NCI-H524 (cell line): Measurements from ENCODE around the gene ROM1.
"Not testable (repeated sequence)": the region's sequence is repeated elsewhere in the genome, so short reads cannot be mapped to it uniquely, and the experiment has no call there.

Experiments
- DNase-seq, 2 experiments: peaks; one replicate each; lab custom pipeline; 2025; lab: John Stamatoyannopoulos, UW

The ROM1 gene, protein sequence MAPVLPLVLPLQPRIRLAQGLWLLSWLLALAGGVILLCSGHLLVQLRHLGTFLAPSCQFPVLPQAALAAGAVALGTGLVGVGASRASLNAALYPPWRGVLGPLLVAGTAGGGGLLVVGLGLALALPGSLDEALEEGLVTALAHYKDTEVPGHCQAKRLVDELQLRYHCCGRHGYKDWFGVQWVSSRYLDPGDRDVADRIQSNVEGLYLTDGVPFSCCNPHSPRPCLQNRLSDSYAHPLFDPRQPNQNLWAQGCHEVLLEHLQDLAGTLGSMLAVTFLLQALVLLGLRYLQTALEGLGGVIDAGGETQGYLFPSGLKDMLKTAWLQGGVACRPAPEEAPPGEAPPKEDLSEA

DNA sequence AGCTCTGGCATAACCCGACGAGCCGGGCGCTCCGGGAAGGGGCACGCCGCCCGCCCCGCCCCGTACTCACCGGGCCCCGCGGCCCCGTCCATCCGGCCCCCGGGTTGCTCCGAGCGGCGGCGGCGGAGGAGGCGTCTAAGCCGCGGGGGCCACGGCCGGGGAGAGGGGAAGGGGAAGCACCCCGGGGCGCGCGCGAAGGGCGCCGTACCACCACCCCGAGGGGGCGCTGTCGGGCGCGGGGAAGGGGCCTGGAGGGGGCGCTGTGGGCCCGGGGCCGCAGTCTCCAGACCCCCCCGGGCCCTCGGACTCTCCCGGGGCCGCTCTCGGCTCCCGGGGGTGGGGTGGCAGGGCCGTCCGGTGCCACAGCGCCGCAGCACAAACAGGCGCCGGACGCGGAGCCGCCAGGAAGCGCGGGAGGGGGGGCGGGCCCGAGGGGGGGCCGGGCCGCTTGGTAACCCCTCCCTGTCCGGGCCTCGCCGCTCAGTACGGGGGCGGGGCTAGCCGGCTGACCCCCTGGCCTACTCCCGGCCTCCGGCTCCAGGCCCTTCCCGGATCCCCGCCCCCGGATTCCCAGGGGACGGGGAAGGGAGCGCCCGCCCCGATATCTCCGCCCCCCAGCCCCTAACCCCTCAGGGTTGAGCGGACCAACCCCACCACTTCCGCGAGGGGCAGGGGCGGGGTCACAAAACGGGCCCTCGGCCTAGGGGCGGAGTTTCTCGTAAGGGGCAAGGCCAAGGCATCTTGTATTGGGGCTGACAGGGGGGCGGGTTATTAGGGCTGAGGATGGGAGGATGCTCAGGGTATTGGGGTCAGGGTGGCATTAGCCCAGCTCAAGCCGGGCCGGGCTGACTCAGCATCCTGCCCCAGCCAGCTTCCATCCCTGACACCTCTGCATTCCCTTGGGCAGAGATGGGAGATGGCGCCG lies at the start of gene ROM1, which contains the start of gene EML3:
ROM1 (plus strand) TSS at position 892 of the 925 bp plus-strand sequence; CDS start at position 917, 25 bp downstream.
EML3 (minus strand) TSS at position 410 of the 925 bp plus-strand sequence; CDS start at position 92, 318 bp downstream.
- DNase-seq = peak; percentile 55 to 72

DNA sequence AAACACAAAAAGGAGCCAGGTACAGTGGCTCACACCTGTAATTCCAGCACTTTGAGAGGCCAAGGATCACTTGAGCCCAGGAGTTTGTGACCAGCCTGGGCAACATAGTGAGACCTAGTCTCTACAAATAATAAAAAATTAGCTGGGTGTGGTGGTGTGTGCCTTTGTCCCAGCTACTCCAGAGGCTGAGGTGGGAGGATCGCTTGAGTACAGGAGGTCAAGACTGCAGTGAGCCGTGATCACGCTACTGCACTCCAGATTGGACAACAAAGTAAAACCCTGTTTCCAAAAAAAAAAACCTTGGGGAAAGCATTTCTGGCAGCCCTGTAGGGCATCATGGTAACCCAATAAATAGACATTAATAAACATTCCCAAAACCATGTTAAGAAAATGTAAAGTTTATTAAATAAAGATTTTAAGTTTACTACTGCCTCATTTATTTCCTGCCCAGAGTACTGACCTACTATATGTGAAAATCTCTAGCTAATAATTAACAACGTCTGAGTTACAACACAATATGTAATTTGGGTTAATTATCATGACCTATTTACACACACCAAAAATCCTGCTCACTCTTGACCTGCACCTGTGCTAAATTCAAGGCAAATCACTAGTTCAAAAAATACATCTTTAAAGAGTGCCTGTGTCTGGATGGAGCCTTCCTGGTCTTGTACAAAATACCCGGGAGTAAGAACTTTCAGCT lies 47.8 kb upstream of the ROM1 start:
- DNase-seq = no peak

DNA sequence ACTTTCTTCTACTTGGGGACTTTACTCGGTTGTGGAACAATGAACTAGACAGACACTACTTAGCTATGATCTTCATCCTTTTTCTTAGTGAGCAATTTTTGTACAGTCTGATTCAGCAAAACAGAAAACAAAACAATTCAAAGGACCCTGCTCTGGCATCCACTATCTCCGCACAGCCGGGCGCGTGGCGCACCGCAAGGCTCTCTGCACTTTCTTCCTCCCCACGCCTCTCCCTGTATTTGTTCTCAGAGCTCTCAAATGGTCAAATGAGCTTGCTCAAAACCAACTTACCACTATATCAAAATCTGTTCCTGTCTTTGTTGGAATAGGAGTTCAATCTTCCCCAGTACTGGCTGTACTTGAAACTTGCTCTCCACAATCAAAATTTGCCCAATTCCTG lies 46.8 kb upstream of the ROM1 start:
- no peak for DNase-seq

DNA sequence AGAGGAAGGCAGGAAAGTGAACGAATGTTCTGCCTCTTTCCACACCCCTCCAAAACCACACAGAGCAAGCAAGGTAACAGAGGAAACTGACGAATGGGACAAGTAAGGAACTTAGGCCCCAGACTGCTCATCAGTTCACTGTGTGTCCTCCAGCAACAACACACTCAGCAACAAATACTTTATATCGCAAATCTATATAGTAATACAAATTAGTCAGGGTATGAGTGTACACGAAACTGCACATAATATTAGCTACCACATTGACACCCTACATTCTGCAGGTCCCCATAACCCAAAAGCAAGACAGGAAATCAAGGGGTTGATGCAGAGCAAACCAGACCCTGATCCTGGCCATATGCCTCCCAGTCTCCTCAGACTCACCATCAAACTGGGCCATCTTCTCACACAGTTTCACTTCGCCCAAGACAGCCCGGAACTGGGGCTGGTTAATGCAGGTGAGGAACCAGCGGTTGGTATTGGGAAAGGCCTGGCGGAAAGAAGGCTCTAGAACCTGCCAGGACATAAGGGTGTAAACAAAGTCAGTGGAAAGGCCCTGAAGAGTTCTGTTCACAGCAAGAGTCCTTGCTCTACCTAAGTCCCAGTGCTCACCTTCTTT lies 45.9 kb upstream of the ROM1 start:
- no peak for DNase-seq

DNA sequence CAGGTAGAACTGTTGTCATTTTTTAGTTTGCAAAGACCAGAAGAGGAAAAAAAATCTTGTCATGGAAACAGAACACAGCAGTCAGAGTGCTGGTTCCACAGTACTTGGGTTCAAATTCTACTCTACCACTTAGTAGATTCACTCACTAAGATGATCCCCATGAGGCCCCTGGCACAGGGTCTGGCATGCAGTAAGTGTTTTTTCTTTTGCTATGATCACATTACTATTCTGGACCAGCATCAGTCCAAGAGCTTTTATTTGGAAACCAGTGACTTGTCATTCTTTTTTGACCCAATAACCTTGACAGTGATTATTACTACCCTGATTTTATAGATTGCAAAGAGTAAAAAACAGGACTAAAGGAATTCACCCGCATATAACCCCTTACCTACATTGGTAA lies 43.4 kb upstream of the ROM1 start:
- DNase-seq = no peak

DNA sequence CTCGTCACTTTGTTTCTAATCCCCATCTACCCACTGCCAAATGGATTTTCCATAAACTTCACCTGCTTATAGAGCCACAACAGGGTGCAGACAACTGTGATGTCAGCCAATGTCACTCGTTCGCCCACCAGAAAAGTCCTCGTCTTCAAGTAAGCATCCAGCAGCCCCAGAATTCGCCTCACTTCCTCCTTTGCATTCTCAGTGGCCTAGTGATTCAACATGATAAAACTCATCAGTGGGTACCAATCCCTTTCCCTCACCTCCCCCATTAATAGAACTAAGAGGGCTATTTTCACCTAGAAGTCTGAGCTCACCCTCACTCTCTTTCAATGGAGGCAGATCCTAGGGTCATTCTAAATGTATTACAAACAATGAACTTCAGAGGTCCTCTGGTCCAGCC lies 42.2 kb upstream of the ROM1 start:
- DNase-seq = not testable (repeated sequence)

DNA sequence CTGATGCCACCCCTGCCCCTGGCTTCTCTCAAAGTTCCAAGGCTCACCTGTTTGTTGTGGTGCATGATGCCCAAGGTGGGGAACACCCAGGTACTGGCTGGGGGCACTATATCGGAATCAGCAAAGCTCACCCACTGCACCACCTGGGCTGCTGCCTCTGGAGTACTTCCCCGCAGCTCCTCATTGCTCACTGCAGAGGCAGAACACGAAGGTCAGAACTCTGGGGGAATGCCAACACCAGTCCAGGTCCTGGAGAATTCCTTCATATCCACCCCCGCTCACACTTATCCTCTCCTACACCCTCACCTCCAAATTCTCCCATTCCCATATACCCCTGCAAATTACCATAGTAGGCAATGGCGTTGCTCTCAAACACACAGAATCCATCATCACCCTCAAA lies 41.6 kb upstream of the ROM1 start:
- not testable (repeated sequence) for DNase-seq

DNA sequence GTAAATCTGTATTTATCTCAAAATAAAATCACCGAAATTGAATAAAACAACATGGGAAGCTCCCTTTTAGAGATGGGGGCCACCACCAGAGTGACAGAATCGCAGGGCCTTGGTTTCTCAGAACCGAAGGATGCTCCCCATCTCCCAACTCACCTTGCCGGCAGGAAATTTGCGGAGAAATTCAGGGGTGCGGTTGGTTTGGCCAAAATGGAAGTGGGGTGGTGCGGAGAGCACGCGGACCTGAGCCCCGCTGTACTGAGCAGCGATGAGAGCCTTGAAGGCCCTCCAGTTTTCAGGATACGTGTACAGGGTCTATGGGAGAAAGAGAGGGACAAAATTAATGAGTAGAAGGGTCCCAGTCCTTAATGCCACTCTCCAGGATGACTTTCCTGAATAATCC lies 40.6 kb upstream of the ROM1 start:
- no peak for DNase-seq

DNA sequence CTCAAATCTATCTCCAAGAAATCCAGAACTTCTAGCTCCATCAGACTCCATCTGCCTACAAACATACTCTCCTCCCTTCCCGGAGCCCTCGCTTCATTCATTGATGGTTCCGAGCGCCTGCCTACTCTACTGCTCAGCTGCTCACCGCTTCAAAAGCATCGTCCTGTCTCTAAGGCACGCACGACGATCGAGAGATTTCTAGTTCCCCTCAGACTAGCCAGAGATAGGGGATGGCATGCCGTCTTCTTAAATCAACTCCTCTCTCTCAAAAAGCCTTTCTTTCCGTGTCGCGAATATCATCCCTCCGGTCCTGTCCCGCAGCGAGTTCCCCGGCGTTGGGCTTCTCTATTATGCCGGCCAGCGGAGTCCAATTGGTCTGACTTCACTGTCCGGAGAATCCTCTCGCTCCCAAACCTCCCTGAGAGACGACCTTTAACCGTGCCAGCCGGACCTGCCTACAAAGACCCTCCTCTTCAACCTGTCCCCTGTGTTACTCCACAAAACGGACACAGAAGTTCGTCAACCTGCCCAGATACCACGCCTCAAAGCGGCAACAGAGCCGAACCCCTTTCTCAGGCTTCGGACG lies 40.0 kb upstream of the ROM1 start:
- peak in 1 of 2 experiments; percentile 37 for DNase-seq

DNA sequence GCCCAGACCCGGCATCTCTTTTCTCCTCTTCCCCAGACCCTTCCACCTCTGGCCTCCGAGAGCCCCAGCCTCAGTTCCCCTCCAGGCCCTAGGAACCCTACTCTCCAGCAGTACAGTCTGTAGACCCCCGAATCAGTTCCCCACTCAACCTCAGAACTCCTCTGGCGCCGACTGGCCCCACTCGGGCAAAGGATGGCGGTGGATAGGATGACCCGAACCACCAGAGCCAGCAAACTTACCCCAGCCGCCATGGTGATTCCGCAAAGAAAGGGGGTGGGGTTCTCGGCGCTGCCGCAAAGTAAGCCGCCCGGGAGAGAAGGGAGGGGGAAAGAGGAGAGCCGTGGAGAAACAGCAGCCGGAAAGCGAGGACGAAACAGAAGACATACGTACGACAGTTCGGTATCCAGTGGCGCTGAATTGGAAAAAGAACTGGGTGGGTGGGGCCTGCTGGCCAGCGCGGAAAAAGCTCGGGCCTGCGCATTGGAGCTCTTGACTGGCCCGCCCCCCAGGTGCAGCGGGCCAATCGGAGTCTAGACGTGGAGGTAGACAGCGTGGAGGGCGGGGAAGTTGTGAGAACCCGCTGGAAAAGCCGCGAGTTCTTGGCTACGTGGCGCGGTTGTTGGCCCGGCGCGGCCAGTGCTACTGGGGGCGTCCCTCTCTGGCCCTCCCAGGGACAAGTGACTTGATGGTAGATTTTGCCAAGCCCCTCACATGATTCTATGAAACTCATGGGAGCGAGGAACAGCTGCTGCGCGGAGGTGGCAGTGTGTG lies 39.3 kb upstream of the ROM1 start, which contains the start of gene EEF1G:
EEF1G (minus strand) TSS at position 300 of the 771 bp plus-strand sequence; CDS start at position 251, 49 bp downstream.
- peak; percentile 97 to 99 for DNase-seq

DNA sequence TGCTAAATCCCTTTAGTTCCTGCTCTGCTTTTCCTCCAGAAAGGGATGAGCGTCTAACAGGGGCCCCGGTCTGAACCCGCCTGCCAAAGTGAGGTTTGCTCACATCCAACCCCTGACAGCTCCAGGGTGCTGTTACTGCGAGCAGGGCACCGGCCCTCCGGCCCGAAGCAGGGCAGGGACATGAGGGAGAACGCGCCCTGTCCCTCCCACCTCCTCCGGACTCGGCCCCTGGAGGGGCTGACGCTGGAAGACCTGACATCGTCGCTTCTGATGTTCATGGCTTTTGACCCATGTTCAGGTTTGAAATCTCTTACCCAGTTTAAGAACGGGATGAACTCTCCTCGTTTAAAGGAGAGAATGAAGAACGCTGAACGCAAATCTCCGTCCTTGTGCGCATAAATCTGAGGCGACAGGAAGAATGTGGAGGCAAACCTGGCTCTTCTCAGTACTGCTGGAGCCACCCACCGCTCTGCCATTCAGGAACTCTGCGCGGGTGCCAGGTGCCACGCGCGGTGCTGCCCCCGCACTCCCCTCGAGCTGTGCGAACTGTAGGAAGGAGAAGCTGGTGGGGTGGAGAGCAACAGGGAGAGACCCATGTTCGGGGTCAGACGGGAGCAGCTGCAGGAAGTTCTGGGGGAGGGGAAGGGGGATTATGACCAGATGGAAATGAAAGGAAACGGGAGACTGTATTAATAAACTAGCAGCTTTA lies 38.5 kb upstream of the ROM1 start:
- DNase-seq = peak in 1 of 2 experiments; percentile 73

DNA sequence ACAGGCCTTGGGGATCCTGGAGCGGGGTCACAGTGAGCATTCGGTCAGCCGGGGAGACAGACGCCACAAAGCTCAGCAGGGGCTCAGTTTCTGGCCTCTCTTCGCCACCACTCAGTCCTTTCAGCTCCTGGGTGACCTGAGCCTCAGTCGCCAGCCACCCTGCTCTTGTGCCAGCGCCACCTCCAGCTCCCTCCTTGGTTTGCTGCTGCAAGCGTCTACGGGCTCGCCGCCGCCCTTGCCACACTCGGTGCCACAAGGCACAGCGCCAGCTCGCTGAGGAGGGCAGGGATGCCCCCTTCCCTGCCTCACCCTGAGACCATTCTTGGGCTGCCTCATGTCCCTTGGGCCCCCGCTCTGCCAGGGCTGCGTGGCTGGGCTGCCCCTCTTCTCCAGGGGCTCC lies 37.9 kb upstream of the ROM1 start:
- no peak for DNase-seq

DNA sequence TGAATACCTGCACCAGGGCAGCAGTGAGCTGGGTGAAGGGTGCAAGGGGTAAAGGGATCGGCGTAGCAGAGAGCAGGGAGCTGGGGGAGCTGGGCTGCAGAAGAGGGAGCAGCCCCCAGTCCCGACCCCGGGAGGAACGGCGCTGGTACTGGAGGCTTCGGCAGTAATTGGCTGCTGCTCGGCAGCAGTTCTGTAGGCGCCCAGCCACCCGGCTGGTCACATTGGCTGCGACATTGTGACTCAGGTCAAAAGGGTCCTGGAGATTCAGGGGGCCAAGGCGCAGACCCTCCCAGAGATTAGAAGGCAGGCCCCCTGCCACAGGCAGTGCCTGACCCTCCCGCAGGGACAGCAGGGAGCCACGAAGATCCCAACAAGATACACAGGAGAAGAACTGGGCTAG lies 37.2 kb upstream of the ROM1 start:
- DNase-seq = no peak

DNA sequence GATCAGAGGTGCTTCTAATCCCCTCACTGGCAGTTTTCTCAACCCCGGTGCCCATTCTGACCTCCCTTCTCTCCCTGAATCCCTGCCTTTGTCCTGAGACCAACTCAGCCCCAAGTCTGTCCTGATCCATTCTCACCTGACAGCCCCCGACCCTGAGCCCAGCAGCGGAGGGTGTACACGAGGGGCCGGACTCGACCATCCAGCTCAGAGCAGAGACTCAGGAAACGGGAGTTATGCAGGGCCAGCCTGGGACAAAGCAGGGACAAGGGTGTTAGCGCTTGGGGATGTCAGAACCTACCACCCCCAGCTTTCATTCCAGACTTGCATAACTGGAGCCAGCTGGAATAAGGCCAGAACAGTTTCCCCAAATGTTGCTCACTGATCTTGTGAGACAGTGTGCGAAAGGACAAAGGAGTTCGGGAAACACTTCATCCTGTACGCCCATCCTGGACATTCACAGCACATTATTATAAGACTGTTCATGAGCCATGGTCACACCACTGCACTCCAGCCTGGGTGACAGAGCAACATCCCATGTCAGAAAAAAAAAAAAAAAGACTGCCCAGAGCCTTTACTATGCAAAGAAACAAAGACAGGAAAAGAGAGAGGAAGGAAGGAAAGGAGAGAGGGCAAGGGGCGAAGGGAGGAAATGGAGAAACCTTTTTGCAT lies 35.9 kb upstream of the ROM1 start:
- no peak for DNase-seq

DNA sequence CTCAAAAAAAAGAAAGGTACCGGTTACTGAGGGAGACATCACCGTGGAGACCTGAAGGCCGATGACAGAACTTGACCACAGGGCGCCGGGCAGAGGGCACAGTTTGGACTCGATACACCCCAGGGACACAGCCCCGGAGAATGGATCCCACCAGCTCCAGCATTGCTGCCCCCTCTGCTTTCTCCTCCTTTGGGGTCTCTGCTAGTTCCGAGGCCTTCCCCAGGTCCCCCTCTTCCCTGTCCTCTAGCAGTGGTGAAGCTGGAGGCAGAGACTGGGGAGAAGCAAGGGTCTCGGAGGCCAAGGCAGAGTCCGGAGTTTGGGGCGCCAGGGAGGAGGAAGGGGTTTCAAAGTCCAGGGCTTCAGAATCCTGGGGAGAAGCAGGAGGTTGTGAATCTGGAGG lies 34.5 kb upstream of the ROM1 start:
- no peak for DNase-seq

DNA sequence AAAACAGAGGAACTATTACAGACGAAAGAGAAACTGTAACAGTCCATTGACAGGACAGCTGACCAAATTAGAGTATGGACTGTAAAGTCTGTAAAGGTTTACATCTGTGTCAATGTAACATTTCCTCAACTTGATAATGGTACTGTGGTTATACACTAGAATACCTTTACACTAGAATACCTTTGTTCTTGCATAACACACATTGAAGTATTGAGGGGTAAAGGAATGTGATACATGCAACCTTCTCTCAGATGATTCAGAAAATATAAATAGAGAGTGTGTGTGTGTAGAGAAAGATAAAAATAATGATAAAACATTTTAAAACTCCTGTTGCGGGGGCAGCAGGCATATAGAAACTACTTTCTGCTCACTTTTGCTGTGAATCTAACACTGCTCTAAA lies 33.8 kb upstream of the ROM1 start:
- no peak for DNase-seq

DNA sequence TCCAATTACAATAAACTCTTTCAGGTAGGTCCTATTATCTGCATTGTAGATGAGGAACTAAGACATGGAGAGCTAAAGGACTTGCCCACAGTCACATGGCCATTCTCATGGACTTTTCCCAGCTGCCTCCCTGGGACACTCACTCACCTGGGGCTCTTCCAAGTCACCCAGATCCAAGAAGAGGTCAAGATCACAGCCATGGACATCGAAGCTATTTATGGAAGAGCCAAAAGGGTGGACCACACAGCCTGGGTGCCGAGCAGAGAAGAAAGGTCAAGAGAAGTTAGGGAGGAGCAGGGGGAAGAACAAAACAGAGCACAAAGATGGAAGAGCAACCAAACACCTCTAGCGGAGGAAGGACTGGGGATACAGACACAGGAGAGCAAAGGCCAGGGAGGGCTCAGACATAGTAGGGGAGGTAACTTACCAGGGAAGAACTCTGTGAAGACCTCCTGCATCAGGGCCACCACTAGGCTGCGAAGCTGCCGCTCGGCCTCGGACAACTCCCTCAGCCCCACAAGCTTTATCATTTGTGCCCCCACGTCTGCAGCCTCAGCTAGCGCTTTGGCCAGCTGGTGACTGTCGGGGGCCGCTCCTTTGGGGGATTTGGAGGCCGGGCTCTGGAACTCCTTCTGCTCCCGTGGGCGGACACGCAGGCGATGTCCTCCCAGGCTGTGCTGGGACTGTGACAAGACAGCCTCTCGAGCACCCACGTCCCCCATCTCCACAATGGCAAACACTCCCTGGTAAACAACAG lies 31.9 kb upstream of the ROM1 start:
- DNase-seq = no peak

DNA sequence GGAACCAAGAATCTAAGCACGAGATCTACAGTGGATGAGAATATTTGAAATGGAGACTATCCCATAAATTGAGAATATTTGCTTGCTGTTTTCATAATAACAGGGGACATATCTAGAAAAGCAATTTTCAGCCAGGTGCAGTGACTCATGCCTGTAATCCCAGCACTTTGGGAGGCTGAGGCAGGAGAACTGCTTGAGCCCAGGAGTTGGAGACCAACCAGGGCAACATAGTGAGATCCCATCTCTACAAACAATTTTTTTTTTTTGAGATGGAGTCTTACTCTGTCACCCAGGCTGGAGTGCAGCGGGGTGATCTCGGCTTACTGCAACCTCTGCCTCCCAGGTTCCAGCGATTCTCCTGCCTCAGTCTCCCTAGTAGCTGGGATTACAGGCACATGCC lies 31.3 kb upstream of the ROM1 start:
- DNase-seq = not testable (repeated sequence)

DNA sequence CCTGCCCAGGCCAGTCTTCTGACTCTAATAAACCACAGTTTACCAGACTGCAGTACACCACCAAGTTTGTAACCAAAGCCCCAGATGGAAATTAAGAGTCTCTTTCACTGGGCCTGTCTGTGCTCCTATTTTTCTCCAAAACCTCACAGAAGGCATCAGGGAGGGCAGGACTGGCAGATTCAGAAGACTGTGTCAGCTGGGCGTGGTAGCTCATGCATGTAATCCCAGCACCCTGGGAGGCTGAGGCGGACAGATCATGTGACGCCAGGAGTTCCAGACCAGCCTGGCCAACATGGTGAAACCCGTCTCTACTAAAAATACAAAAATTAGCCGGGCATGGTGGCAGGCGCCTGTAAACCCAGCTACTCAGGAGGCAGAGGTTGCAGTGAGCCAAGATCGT lies 27.7 kb upstream of the ROM1 start:
- not testable (repeated sequence) for DNase-seq
